HepG2 (cell line): Measurements from ENCODE around the gene DBN1. TPM values are rescaled to one million over a fixed set of nuclear protein-coding genes. Genes with fewer than 3 reads are reported as not detected.

ENCODE experiments used
- ATAC-seq: fragments of 200-7000 bp; cut with Tn5 transposase; 3 replicates; pipeline ENCODE4 v1.9.1; 2020; ENCODE audit warnings: mild to moderate bottlenecking, moderate library complexity
- BruUV-seq: library from RNA; stranded (reverse); fragments of 400-500 nt; replicated peaks from 2 replicates; lab custom pipeline; 2021; lab: Mats Ljungman, UMichigan
- CTCF ChIA-PET: fragments of 300-600 bp; formaldehyde crosslinking; extraction: SDS; loops from one replicate; lab custom pipeline; 2021; ENCODE audit warnings: low total read pairs, inconsistent platforms, low intra/inter-chr PET ratio; lab: Yijun Ruan, JAX
- POLR2A ChIA-PET: fragments of 350-600 bp; sonication (Branson Sonifier 250); formaldehyde crosslinking; loops from one replicate; lab custom pipeline; 2020; ENCODE audit warnings: antibody characterized with exemption, inconsistent platforms; lab: Yijun Ruan, JAX
- DNase-seq: peaks from one replicate; pipeline ENCODE4 v3.0.0-alpha.2; 2015; ENCODE audit warnings: low spot score
- FAIRE-seq: peaks from 3 replicates; lab custom pipeline; 2011; peaks lifted over from hg19 to GRCh38; lab: Jason Lieb, UNC
- H2AFZ ChIP-seq: one replicate; pipeline ENCODE4 v1.6.1; 2011; ENCODE audit warnings: low read length, inconsistent platforms
- H3K27ac ChIP-seq: fragments of 300-600 bp; 3 replicates; pipeline ENCODE4 v1.8.0; 2011; ENCODE audit warnings: mixed run types, mild to moderate bottlenecking, mixed read lengths, low read length, inconsistent platforms; ENCODE audit not compliant: insufficient read depth; ENCODE audit errors: extremely low read length
- H3K27me3 ChIP-seq, 2 experiments: fragments of 200-600 bp in 1 of 2; 2 replicates in 1 of 2; 3 replicates in 1 of 2; pipeline versions ENCODE4 v1.6.0 to v1.8.0; 2011; ENCODE audit warnings: low read length in 2 of 2, mild to moderate bottlenecking in 2 of 2, moderate library complexity in 2 of 2, inconsistent platforms in 1 of 2; ENCODE audit not compliant: insufficient read depth in 2 of 2, control insufficient read depth in 1 of 2
- H3K36me3 ChIP-seq, 2 experiments: fragments of 200-600 bp in 1 of 2; replicated peaks in 1 of 2; 2 replicates in 1 of 2; 3 replicates in 1 of 2; pipeline versions ENCODE4 v1.5.1 to v1.8.0; 2011; ENCODE audit warnings: low read length in 2 of 2, inconsistent platforms in 1 of 2; ENCODE audit not compliant: insufficient read depth in 2 of 2, control insufficient read depth in 1 of 2
- H3K4me1 ChIP-seq: 2 replicates; pipeline ENCODE4 v1.5.1; 2012; ENCODE audit warnings: low read length, inconsistent platforms; ENCODE audit not compliant: insufficient read depth
- H3K4me2 ChIP-seq: 2 replicates; pipeline ENCODE4 v1.6.0; 2011; ENCODE audit warnings: low read depth, low read length, inconsistent platforms
- H3K4me3 ChIP-seq, 3 experiments: fragments of 200-600 bp in 1 of 3; sonication (generic), shearing (Covaris generic) in 1 of 3; replicated peaks in 1 of 3; 2 replicates each; pipeline ENCODE4 v1.5.1; 2011 to 2016; ENCODE audit warnings: low read length in 3 of 3, inconsistent platforms in 2 of 3, low read depth in 2 of 3, mild to moderate bottlenecking in 2 of 3, control low read depth in 1 of 3, mixed read lengths in 1 of 3; ENCODE audit not compliant: insufficient read depth in 1 of 3
- H3K79me2 ChIP-seq: one replicate; pipeline ENCODE4 v1.6.1; 2011; ENCODE audit warnings: low read length, inconsistent platforms; ENCODE audit not compliant: insufficient read depth
- H3K9ac ChIP-seq: 2 replicates; pipeline ENCODE4 v1.6.0; 2011; ENCODE audit warnings: mild to moderate bottlenecking, low read depth, low read length, inconsistent platforms; ENCODE audit not compliant: insufficient read depth
- H3K9me3 ChIP-seq: 2 replicates; pipeline ENCODE4 v1.5.1; 2012; ENCODE audit warnings: mild to moderate bottlenecking, low read length
- H4K20me1 ChIP-seq: 2 replicates; pipeline ENCODE4 v1.6.0; 2011; ENCODE audit warnings: inconsistent platforms, mild to moderate bottlenecking, low read length, moderate library complexity; ENCODE audit not compliant: insufficient read depth
- HNF4A ChIP-seq: sonication (generic); formaldehyde crosslinking; IDR thresholded peaks from 2 replicates; pipeline ENCODE4 v1.4.0; 2020; ENCODE audit warnings: missing genetic modification reagents
- ISX ChIP-seq: sonication (generic); formaldehyde crosslinking; conservative IDR thresholded peaks from 2 replicates; pipeline ENCODE4 v1.5.0; 2020; ENCODE audit warnings: missing genetic modification reagents
- KDM2A ChIP-seq: sonication (generic); formaldehyde crosslinking; IDR thresholded peaks from 2 replicates; pipeline ENCODE4 v1.4.0; 2020; ENCODE audit warnings: low read depth, missing genetic modification reagents, borderline replicate concordance
- MED1 ChIP-seq: sonication (generic); formaldehyde crosslinking; IDR thresholded peaks from 2 replicates; pipeline ENCODE4 v1.4.0; 2020; ENCODE audit warnings: missing genetic modification reagents
- MED13 ChIP-seq: sonication (generic); formaldehyde crosslinking; IDR thresholded peaks from 2 replicates; pipeline ENCODE4 v1.5.0; 2020; ENCODE audit warnings: missing genetic modification reagents
- REPIN1 ChIP-seq: sonication (generic); formaldehyde crosslinking; IDR thresholded peaks from 2 replicates; pipeline ENCODE4 v1.8.0; 2022; ENCODE audit warnings: missing genetic modification reagents, low read depth, mild to moderate bottlenecking, borderline replicate concordance
- RFX5 ChIP-seq: IDR thresholded peaks from 2 replicates; pipeline ENCODE4 v1.6.1; 2011; ENCODE audit warnings: low read depth, low read length, improper control_type of control experiment
- SIN3B ChIP-seq: fragments of 150-350 bp; IDR thresholded peaks from 2 replicates; pipeline ENCODE4 v1.6.1; 2014; ENCODE audit warnings: low read length
- TAF1 ChIP-seq: sonication (generic); formaldehyde crosslinking; IDR thresholded peaks from 2 replicates; pipeline ENCODE4 v1.4.0; 2020; ENCODE audit warnings: missing genetic modification reagents
- THAP11 ChIP-seq: IDR thresholded peaks from 2 replicates; pipeline ENCODE4 v1.6.1; 2016; ENCODE audit warnings: missing biosample characterization, missing genetic modification reagents
- ZFP1 ChIP-seq: IDR thresholded peaks from 2 replicates; pipeline ENCODE4 v1.6.1; 2016
- ZNF143 ChIP-seq: sonication (generic); formaldehyde crosslinking; IDR thresholded peaks from 2 replicates; pipeline ENCODE4 v1.4.0; 2020; ENCODE audit warnings: missing genetic modification reagents
- ZNF652 ChIP-seq: IDR thresholded peaks from 2 replicates; pipeline ENCODE4 v1.6.1; 2016; ENCODE audit warnings: low read depth, borderline replicate concordance
- ZNF670 ChIP-seq: sonication (generic); formaldehyde crosslinking; IDR thresholded peaks from 2 replicates; pipeline ENCODE4 v1.8.0; 2022; ENCODE audit warnings: mild to moderate bottlenecking, missing genetic modification reagents, borderline replicate concordance
- ZNF720 ChIP-seq: sonication (generic); formaldehyde crosslinking; IDR thresholded peaks from 2 replicates; pipeline ENCODE4 v1.4.0; 2020; ENCODE audit warnings: missing genetic modification reagents
- ZNF768 ChIP-seq: sonication (generic); formaldehyde crosslinking; IDR thresholded peaks from 2 replicates; pipeline ENCODE4 v1.4.0; 2020; ENCODE audit warnings: missing genetic modification reagents
- WGBS: methylation state at CpG from one replicate; pipeline ENCODE4 v1.1.6; 2017; ENCODE audit warnings: low lambda C conversion rate; 5-methylcytosine and 5-hydroxymethylcytosine counted together
- in situ Hi-C: cut with HindIII; loops from 2 replicates; pipeline ENCODE4 v1.10.0; 2017; ENCODE audit warnings: low pct_unique_long_range_greater_than_20kb; ENCODE audit not compliant: extremely low pct_ligation_motif_present
- intact Hi-C: fragments of 100-400 bp; cut with micrococcal nuclease; formaldehyde crosslinking; loops from one replicate; pipeline ENCODE4 v1.10.0; 2022; ENCODE audit not compliant: unreplicated experiment
- polyA plus RNA-seq, 8 experiments: library from polyadenylated mRNA; depleted of rRNA in 3 of 8; stranded (reverse) in 7 of 8; unstranded in 1 of 8; fragments of >200 nt; fragmentation: Illumina TruSeq in 4 of 8; extraction: Trizol in 4 of 8; gene quantifications; 2 replicates each; pipeline versions ENCODE4 v1.2.1 to v1.2.3, GENCODE V29; 2011 to 2016; ENCODE audit warnings: low read depth in 4 of 8, missing spikeins in 1 of 8, mixed read lengths in 1 of 8; ENCODE audit not compliant: insufficient read depth in 1 of 8
- total RNA-seq, 5 experiments: library from RNA; depleted of rRNA; stranded (reverse); fragments of >200 nt; fragmentation: Illumina TruSeq; extraction: Trizol; gene quantifications; 2 replicates each; pipeline ENCODE4 v1.2.3, GENCODE V29; 2016; ENCODE audit warnings: low read depth in 1 of 5
- TF ChIP-seq, protein P1 (sequence below): sonication (generic); formaldehyde crosslinking; IDR thresholded peaks from 2 replicates; pipeline ENCODE4 v1.4.0; 2020; ENCODE audit warnings: missing genetic modification reagents
- TF ChIP-seq, protein P2 (sequence below): IDR thresholded peaks from 2 replicates; pipeline ENCODE4 v1.6.1; 2016; ENCODE audit warnings: mild to moderate bottlenecking, missing biosample characterization, missing genetic modification reagents
- TF ChIP-seq, protein P3 (sequence below): sonication (generic); formaldehyde crosslinking; IDR thresholded peaks from 2 replicates; pipeline ENCODE4 v1.5.0; 2020; ENCODE audit warnings: missing genetic modification reagents
- TF ChIP-seq, protein P4 (sequence below): sonication (generic); formaldehyde crosslinking; IDR thresholded peaks from 2 replicates; pipeline ENCODE4 v1.5.0; 2020; ENCODE audit warnings: missing genetic modification reagents

The DBN1 gene
- total and polyA plus RNA-seq, 2 of the 13 experiments (the other 11 are each of a cell fraction or from before 2014, with no cell fraction given) = 27.0 to 37.3 TPM

DNA sequence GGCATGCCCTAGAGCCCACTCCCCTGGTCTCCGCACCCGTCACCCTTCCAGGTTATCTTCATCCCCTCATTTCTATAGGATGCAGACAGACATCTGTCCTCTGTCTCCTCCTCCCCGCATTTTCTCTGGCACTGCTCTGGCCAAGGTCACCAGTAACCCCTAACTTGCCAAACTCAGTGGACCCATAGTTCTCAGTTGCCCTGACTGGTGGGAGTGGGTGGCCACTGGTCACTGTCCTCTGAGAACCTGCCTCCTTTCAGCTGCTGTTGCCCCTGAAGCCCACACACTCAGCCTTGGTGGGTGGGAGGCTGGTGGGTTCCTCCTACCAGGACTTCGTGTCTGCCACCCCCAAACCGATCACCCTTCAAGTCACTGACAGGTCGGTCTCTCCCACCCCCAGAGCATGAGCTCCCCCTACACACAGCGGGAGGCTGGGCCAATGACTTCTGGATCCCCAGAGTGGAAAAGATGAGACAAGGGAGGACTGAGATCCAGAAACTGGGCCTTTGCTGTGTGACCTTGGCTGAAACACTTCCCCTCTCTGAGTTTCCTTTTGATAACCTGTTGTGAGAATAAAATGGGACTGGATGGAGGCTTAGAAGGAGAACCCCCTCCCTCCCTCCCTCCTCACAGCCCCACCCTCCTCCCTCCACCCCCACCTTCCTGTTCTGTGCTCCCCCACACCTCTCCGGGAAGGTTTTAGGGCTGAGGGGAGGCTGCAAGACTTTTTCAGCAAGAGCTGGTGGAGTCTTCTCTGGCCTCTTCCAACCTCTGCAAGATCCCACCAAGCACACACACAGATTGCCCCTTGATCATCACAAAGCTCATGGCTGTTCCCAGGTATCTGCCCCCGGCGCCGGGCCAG lies 2.4 kb upstream of the DBN1 start:
- Histone ChIP-seq H3K27ac (no peak overlapping the region), H4K20me1 (no peaks in the 10 kb centered on the region), H3K36me3 (no peaks in the 10 kb centered on the region), H3K79me2 (peaks cover 3% of the 10 kb centered on the region), H3K4me3 (no peak overlapping the region), H3K9ac (no peak overlapping the region), H3K4me2 (no peak overlapping the region), H2AFZ (no peak overlapping the region), H3K4me1 (peaks cover 73% of the 10 kb centered on the region), H3K27me3 (no peaks in the 10 kb centered on the region), H3K9me3 (no peaks in the 10 kb centered on the region)
- no peak for FAIRE-seq
- 49% methylated on average over 10 of the region's 11 CpGs for whole genome bisulfite sequencing
- DNase-seq = no peak
- TF ChIP-seq KDM2A (CRISPR knock-in tag) (0 out of 2 replicates have a peak, but pooled peaks have one; percentile 10), ZNF670 (CRISPR knock-in tag) (no peak), REPIN1 (CRISPR knock-in tag) (no peak), RFX5 (no peak), TAF1 (0 out of 2 replicates have a peak, but pooled peaks have one; percentile 23), ZNF143 (CRISPR knock-in tag) (no peak), ZFP1 (CRISPR knock-in tag) (no peak), ZNF768 (CRISPR knock-in tag) (peak; percentile 95), THAP11 (no peak), HNF4A (no peak), ISX (CRISPR knock-in tag) (no peak), ZNF720 (CRISPR knock-in tag) (no peak), ZNF652 (CRISPR knock-in tag) (peak; percentile 82), MED13 (CRISPR knock-in tag) (no peak), MED1 (CRISPR knock-in tag) (no peak), SIN3B (no peak)
- TF ChIP-seq, protein P1, sequence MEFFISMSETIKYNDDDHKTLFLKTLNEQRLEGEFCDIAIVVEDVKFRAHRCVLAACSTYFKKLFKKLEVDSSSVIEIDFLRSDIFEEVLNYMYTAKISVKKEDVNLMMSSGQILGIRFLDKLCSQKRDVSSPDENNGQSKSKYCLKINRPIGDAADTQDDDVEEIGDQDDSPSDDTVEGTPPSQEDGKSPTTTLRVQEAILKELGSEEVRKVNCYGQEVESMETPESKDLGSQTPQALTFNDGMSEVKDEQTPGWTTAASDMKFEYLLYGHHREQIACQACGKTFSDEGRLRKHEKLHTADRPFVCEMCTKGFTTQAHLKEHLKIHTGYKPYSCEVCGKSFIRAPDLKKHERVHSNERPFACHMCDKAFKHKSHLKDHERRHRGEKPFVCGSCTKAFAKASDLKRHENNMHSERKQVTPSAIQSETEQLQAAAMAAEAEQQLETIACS (CRISPR knock-in tag) = no peak
- TF ChIP-seq, protein P2, sequence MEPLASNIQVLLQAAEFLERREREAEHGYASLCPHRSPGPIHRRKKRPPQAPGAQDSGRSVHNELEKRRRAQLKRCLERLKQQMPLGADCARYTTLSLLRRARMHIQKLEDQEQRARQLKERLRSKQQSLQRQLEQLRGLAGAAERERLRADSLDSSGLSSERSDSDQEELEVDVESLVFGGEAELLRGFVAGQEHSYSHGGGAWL (CRISPR knock-in tag) = no peak
- TF ChIP-seq, protein P3, sequence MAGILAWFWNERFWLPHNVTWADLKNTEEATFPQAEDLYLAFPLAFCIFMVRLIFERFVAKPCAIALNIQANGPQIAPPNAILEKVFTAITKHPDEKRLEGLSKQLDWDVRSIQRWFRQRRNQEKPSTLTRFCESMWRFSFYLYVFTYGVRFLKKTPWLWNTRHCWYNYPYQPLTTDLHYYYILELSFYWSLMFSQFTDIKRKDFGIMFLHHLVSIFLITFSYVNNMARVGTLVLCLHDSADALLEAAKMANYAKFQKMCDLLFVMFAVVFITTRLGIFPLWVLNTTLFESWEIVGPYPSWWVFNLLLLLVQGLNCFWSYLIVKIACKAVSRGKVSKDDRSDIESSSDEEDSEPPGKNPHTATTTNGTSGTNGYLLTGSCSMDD (CRISPR knock-in tag) = no peak
- TF ChIP-seq, protein P4, sequence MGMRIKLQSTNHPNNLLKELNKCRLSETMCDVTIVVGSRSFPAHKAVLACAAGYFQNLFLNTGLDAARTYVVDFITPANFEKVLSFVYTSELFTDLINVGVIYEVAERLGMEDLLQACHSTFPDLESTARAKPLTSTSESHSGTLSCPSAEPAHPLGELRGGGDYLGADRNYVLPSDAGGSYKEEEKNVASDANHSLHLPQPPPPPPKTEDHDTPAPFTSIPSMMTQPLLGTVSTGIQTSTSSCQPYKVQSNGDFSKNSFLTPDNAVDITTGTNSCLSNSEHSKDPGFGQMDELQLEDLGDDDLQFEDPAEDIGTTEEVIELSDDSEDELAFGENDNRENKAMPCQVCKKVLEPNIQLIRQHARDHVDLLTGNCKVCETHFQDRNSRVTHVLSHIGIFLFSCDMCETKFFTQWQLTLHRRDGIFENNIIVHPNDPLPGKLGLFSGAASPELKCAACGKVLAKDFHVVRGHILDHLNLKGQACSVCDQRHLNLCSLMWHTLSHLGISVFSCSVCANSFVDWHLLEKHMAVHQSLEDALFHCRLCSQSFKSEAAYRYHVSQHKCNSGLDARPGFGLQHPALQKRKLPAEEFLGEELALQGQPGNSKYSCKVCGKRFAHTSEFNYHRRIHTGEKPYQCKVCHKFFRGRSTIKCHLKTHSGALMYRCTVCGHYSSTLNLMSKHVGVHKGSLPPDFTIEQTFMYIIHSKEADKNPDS = no peak
- ChIA-PET POLR2A (interaction anchor here (0.7 to 4.9 kb wide), 5 partner anchors 21 to 98 kb away, joined by 3 to 42 read pairs (median 3); partner anchors contain the start of gene PDLIM7), CTCF (no interaction called here)
- intact Hi-C loops = no loop called here
- no peak for ATAC-seq
- in situ Hi-C loops = no loop called here
- no TSS peak for BruUV-seq
